GM20000 (cell line): Measurements from ENCODE around the gene RUNX1.

Experiments
- DNase-seq: peaks from one replicate; pipeline ENCODE4 v3.0.0; 2012; ENCODE audit warnings: low spot score
- TF ChIP-seq, protein P1 (sequence below): IDR thresholded peaks from 2 replicates; pipeline ENCODE4 v1.5.1; 2012; ENCODE audit warnings: mild to moderate bottlenecking, control low read depth; ENCODE audit errors: extremely low read depth, missing control alignments

The RUNX1 gene

DNA sequence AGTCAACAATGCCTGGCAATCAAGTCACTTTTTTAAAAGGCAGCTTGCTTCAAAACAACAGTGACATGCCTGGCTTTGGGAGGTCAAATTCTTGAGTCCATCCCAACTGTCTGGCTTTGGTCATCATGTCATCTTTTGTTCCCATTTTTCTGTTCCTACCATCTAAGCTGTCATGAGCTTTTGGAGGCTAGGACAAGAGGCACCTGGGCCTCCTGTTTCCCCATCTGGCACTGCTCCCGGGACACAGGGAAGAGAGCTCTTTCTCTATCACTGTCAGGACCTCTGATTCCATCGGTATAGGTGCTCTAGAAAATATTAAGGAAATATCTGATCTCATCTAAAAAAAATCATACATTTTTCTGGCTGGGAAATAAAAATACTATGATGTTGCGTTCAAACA lies 224.0 kb downstream of the RUNX1 start:
- TF ChIP-seq, protein P1, sequence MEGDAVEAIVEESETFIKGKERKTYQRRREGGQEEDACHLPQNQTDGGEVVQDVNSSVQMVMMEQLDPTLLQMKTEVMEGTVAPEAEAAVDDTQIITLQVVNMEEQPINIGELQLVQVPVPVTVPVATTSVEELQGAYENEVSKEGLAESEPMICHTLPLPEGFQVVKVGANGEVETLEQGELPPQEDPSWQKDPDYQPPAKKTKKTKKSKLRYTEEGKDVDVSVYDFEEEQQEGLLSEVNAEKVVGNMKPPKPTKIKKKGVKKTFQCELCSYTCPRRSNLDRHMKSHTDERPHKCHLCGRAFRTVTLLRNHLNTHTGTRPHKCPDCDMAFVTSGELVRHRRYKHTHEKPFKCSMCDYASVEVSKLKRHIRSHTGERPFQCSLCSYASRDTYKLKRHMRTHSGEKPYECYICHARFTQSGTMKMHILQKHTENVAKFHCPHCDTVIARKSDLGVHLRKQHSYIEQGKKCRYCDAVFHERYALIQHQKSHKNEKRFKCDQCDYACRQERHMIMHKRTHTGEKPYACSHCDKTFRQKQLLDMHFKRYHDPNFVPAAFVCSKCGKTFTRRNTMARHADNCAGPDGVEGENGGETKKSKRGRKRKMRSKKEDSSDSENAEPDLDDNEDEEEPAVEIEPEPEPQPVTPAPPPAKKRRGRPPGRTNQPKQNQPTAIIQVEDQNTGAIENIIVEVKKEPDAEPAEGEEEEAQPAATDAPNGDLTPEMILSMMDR: no peak
- no peak for DNase-seq

DNA sequence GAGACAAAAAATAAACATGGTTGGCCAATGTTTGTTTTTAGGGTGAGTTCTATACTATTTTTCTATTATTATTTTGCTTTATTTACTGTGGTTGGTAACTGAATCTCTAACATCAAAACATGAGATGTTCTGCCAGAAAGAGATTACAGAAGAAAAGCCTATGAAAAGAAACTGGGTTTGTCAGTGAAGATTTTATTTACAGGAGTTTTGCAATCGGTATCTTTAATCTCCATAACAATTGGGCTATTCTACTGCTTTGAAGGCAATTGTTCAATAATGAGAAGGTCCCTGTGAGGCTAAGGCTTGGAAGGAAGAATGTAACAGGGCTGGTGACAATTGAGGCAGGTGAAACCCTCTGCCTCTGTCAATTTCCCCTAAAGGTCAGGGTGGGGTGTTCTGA lies 224.8 kb downstream of the RUNX1 start:
- TF ChIP-seq, protein P1: no peak
- no peak for DNase-seq

DNA sequence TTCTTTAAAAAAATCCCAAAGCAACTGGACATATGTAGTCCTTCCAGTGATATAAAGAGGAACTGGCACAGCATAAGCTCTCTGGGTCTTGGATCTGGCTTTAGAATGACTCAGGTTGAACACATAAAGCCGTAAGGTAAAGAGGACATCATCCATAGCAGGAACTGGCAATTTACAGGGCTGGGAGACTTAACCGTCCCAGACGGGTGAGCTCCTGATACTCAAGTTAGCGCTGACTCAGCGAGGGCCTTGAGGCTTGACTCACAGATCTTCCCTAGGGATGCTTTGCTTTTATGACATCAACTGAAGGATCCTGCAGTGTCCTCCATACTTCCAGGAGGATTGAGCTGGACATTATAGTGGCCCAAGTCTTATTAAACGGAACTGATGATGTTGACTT lies 226.2 kb downstream of the RUNX1 start:
- TF ChIP-seq, protein P1: no peak
- DNase-seq: no peak

DNA sequence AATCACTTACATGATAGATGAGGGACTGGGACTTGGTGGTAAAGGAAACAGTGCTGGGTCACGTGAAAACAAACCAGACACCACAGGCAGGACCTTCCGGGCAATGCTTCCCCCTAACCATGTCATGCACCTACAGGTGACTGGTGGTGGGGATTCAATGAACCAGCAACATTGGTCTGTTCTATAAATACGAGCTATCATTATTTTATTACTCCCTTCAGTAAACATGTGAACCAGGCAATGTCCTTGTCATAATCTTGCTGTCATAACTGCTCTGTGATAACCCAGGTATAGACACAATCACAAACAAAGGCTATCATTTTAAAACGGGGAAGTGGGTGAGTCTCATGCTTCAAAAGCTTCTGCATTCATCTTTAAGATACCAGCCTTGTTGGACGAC lies 226.9 kb downstream of the RUNX1 start:
- TF ChIP-seq, protein P1: no peak
- no peak for DNase-seq

DNA sequence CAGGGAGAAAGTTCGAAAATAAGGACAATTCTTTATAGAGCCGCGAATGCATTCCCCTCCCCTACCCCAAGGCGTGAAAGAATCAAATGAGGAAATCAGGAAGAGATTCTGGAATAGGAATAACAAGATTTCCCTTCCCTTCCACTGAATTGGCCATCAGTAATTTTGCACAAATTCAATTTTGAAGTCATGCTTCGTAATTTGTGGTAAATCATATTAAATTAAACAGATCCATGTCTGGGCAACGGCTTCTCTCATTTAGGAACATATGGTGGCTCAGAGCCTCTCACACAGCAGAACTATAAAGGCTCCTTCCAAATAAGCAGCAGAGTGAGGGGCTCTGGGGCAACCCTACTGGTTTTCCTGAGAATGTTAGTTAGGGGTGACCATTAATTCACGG lies 227.4 kb downstream of the RUNX1 start:
- no peak for DNase-seq
- TF ChIP-seq, protein P1: no peak

DNA sequence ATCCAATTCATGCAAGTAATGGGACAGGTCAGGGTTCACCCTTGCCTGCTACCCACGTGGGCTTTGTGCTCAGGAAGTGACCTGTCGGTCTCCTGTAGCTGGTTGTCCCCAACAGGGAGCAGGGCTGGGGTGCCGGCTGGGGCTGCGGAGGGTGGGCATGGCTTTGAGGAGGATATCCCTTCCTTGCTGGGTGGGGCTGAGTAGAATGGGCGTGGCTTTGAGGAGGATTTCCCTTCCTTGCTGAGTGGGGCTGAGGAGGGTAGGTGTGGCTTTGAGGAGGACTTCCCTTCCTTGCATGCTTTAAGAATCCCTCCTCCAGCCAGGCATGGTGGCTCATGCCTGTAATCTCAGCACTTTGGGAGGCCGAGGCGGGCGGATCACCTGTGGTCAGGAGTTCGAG lies 229.1 kb downstream of the RUNX1 start:
- TF ChIP-seq, protein P1: no peak
- no peak for DNase-seq

DNA sequence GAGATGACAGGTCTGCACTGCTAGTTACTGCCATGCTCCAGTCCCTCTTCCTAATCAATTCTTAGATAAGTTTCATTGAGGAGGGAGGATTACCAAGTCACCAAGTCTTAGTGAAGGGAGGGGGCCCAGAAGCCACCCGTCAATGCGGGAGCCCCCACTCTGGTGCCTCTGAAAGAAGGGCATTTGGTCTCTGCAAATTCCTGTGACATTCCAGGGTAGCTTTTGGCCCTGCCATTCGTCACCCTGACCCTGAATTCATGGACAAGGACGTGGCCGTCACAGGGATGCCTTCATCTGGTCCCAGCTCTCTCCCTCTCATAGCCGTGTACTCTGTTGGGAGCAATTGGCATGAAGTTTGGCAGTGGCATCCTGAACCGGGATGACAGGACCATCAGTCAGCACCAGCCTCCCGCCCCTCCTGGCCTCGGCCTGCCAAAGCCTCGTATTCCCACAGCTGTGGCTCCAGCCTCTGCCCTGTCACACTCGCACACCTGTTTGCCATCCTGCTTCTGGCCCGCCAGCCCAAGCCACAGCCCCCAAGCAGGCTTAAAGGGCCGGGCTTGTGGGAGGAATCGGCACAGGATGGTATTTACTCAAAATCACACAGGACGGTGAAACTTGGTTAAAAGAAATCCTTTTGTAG lies 229.6 kb downstream of the RUNX1 start:
- no peak for DNase-seq
- TF ChIP-seq, protein P1: no peak
